ENCODE data around the gene DUS1L. TPM values are rescaled to one million over a fixed set of nuclear protein-coding genes. Genes with fewer than 3 reads are reported as not detected.

The DUS1L gene
- total RNA-seq, 1 experiment from 2014 or later: 129 TPM

DNA sequence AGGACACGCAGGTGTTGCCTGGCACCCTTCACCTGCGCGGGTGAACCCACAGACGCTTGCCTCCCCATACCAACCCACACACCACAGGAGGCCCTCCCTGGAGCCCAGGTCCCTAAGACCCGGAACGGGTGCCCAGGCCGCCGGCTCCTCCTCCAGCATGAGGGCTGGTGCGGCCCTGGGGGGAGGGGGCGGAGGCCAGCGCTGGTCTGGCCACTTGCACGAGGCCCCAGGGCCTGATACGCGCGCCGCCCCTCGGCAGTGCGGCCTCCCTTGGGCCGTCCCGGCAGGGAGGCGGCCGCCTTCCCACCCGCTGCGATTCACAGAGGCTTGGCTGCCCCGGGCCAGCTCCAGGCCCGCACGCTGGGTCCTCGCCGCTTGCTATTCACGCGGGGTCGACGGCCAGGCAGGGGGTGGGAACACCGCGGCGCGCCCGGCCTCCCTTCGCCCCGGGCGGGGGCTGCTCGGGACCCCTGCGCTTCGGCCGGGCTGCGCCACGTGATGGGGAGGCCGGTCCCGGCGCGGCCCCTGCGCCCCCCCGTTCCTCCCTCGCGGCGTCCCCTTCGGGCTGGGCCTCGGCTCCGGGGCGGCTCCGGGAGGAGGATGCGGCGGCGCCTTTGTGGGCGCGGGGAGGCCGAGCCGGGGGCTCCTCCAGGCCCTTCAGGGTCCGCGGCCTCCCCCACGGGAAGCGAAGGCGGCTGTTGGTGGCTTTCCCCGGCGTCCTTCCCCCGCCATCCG is 31.7 kb upstream of the DUS1L start:
- Histone ChIP-seq H3K27me3 (replicated peaks; ENCODE audit: control insufficient read depth, insufficient read depth, low read length) (no peaks in the 10 kb centered on the region), H3K4me3 (ENCODE audit: low read depth, low read length) (peak overlapping the region; percentile 93), H3K36me3 (ENCODE audit: control insufficient read depth, insufficient read depth, low read length) (peaks cover 16% of the 10 kb centered on the region), H3K9me3 (no peaks in the 10 kb centered on the region), H3K4me1 (peaks cover 44% of the 10 kb centered on the region)
- Mint-ChIP-seq H3K27me3 (ENCODE audit: insufficient read depth, unreplicated experiment) (no peaks in the 10 kb centered on the region), H3K27ac (ENCODE audit: unreplicated experiment) (peak overlapping the region; percentile 22), H3K4me3 (ENCODE audit: unreplicated experiment) (peak overlapping the region; percentile 75), H3K9me3 (ENCODE audit: unreplicated experiment) (no peaks in the 10 kb centered on the region), H3K36me3 (ENCODE audit: insufficient read depth, unreplicated experiment) (peaks cover 69% of the 10 kb centered on the region), H3K4me1 (ENCODE audit: low read depth, unreplicated experiment) (no peaks in the 10 kb centered on the region)
- TF ChIP-seq, protein P1, sequence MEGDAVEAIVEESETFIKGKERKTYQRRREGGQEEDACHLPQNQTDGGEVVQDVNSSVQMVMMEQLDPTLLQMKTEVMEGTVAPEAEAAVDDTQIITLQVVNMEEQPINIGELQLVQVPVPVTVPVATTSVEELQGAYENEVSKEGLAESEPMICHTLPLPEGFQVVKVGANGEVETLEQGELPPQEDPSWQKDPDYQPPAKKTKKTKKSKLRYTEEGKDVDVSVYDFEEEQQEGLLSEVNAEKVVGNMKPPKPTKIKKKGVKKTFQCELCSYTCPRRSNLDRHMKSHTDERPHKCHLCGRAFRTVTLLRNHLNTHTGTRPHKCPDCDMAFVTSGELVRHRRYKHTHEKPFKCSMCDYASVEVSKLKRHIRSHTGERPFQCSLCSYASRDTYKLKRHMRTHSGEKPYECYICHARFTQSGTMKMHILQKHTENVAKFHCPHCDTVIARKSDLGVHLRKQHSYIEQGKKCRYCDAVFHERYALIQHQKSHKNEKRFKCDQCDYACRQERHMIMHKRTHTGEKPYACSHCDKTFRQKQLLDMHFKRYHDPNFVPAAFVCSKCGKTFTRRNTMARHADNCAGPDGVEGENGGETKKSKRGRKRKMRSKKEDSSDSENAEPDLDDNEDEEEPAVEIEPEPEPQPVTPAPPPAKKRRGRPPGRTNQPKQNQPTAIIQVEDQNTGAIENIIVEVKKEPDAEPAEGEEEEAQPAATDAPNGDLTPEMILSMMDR (IDR thresholded peaks at IDR 0.05; ENCODE audit: insufficient read depth in 1 of 2, low read depth in 1 of 2, low read length in 1 of 2, severe bottlenecking in 1 of 2, unreplicated experiment in 1 of 2): no peak
- peak in 1 of 2 experiments; percentile 74 for DNase-seq
- TSS peak; percentile 45 for BruUV-seq (replicated peaks)
- intact Hi-C loops (cut with micrococcal nuclease; ENCODE audit: unreplicated experiment): no loop called here
- CTCF ChIA-PET: interaction anchor here (0.6 to 1.0 kb wide), 2 partner anchors 9 to 67 kb away, joined by 3 read pairs; no protein-coding TSS in a partner anchor
- POLR2A ChIA-PET: interaction anchor here (1.0 to 1.8 kb wide), 5 partner anchors 9 to 195 kb away, joined by 5 to 17 read pairs (median 8); partner anchors contain the start of genes CENPX, DCXR, LRRC45 and RAC3

DNA sequence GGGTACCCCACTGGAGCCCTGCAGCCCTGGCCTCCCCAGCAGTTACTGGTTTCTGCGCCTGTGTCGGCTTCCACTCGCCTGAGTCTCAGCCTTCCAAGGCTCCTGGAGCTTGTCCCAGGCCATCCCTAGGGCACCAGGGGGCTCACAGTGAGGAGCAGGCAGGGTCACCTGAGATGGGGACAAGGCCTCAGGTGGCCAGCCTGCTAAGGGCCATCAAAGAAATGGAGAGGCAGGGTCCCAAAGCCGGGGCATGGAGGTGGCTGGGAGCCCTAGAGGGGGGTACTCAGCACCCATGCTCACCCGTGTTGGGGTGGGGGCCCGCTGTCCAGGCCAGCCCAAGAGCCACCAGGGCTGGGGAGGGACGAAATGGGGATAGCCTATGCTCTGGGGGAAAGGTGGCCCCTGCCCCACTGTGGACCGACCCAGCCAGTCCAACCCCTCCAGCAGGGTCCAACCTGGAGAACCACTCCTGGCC is 31.1 kb upstream of the DUS1L start:
- peak overlapping the region; percentile 22 for H3K27ac Mint-ChIP-seq (ENCODE audit: unreplicated experiment)
- intact Hi-C loops (cut with micrococcal nuclease; ENCODE audit: unreplicated experiment): no loop called here

More for the DNA sequence above, 31.1 kb upstream of the DUS1L start:
- Histone ChIP-seq H3K36me3 (ENCODE audit: control insufficient read depth, insufficient read depth, low read length) (peaks cover 18% of the 10 kb centered on the region), H3K4me1 (peaks cover 37% of the 10 kb centered on the region), H3K4me3 (ENCODE audit: low read depth, low read length) (peak overlapping the region; percentile 93), H3K27me3 (replicated peaks; ENCODE audit: control insufficient read depth, insufficient read depth, low read length) (no peaks in the 10 kb centered on the region), H3K9me3 (no peaks in the 10 kb centered on the region)
- Mint-ChIP-seq H3K4me3 (ENCODE audit: unreplicated experiment) (peak overlapping the region; percentile 75), H3K4me1 (ENCODE audit: low read depth, unreplicated experiment) (no peaks in the 10 kb centered on the region), H3K27me3 (ENCODE audit: insufficient read depth, unreplicated experiment) (no peaks in the 10 kb centered on the region), H3K36me3 (ENCODE audit: insufficient read depth, unreplicated experiment) (peaks cover 75% of the 10 kb centered on the region), H3K9me3 (ENCODE audit: unreplicated experiment) (no peaks in the 10 kb centered on the region)
- TF ChIP-seq, protein P1 (IDR thresholded peaks at IDR 0.05; ENCODE audit: insufficient read depth in 1 of 2, low read depth in 1 of 2, low read length in 1 of 2, severe bottlenecking in 1 of 2, unreplicated experiment in 1 of 2): no peak
- DNase-seq: no peak
- BruUV-seq (replicated peaks): no TSS peak
- CTCF ChIA-PET: no interaction called here
- POLR2A ChIA-PET: no interaction called here
